ENCODE results near the gene REV1.
"Not testable (repeated sequence)": the region's sequence is repeated elsewhere in the genome, so short reads cannot be mapped to it uniquely, and the experiment has no call there.

The REV1 gene

DNA sequence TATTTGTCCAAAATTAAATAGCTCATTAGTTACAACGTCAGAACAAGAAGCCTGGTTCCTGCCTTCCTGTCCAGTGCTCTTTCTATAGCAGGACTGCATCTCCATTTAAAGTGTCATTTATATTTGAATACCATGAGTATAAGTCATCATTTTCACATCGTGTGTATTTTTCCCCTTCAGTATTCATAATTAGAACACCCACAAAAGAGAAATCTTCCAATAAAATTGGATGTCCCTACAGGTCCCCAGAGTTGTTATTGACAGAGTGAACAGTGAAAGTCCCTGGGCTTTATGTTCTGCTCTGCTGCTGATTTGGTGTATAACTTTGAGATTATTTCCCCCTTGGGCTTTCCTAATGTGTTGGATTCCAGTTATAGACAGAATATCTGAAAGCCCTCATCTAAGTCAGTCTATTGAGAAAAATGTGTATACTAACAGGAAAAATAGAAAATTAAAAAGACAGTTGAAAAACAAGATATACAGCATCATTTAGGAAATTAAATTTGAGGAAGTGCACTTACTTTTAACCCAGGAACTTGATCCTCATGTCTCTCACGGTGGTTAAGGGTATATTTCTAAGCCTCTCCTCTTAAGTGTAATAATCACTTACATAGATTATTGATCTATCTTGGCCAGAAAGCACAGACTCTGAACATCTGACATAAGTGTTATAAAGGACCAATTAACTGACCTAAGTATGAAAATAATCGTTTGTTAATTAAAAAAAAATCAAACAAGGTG, 15.2 kb upstream of the REV1 start:
- TF ChIP-seq, protein P1, sequence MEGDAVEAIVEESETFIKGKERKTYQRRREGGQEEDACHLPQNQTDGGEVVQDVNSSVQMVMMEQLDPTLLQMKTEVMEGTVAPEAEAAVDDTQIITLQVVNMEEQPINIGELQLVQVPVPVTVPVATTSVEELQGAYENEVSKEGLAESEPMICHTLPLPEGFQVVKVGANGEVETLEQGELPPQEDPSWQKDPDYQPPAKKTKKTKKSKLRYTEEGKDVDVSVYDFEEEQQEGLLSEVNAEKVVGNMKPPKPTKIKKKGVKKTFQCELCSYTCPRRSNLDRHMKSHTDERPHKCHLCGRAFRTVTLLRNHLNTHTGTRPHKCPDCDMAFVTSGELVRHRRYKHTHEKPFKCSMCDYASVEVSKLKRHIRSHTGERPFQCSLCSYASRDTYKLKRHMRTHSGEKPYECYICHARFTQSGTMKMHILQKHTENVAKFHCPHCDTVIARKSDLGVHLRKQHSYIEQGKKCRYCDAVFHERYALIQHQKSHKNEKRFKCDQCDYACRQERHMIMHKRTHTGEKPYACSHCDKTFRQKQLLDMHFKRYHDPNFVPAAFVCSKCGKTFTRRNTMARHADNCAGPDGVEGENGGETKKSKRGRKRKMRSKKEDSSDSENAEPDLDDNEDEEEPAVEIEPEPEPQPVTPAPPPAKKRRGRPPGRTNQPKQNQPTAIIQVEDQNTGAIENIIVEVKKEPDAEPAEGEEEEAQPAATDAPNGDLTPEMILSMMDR (IDR thresholded peaks at IDR 0.05; ENCODE audit: insufficient read depth, low read length, poor library complexity, severe bottlenecking): no peak
- Histone ChIP-seq H3K4me3 (replicated peaks; ENCODE audit: low read depth, low read length) (no peak overlapping the region), H3K27me3 (replicated peaks; ENCODE audit: control insufficient read depth, insufficient read depth, low read length) (no peaks in the 10 kb centered on the region), H3K36me3 (ENCODE audit: control insufficient read depth, insufficient read depth, low read length) (no peaks in the 10 kb centered on the region)
- no peak for DNase-seq (ENCODE audit: extremely low read depth, insufficient read length)

- H3K4me3 ChIP-seq (replicated peaks; ENCODE audit: low read depth, low read length); H3K36me3 ChIP-seq (ENCODE audit: control insufficient read depth, insufficient read depth, low read length); H3K27me3 ChIP-seq (replicated peaks; ENCODE audit: control insufficient read depth, insufficient read depth, low read length); DNase-seq (ENCODE audit: extremely low read depth, insufficient read length): not testable (repeated sequence)
Measured at GRCh38 chr2:99503662-99504416, 14.0 kb upstream of the REV1 start.

DNA sequence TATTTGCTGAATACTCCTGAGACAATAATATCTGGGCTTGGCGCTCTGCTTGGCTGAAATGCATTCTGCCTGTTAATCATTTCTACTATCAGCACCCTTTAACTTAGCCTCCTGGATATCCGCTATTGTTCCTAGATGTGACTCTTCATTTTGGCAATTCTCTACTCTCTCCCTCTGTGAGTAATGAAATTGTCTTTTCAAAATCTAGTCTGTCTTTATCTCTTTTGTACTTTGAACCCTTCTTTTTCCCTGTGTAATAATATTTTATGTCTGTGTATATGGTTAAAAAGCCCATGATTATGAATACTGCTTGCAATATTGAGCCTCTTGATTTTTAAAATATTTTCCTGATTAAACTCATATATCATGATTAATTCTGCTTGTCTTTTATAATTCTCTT, 6.2 kb upstream of the REV1 start:
- H3K27me3 ChIP-seq (replicated peaks; ENCODE audit: control insufficient read depth, insufficient read depth, low read length): no peaks in the 10 kb centered on the region
- no peak for DNase-seq (ENCODE audit: extremely low read depth, insufficient read length)

DNA sequence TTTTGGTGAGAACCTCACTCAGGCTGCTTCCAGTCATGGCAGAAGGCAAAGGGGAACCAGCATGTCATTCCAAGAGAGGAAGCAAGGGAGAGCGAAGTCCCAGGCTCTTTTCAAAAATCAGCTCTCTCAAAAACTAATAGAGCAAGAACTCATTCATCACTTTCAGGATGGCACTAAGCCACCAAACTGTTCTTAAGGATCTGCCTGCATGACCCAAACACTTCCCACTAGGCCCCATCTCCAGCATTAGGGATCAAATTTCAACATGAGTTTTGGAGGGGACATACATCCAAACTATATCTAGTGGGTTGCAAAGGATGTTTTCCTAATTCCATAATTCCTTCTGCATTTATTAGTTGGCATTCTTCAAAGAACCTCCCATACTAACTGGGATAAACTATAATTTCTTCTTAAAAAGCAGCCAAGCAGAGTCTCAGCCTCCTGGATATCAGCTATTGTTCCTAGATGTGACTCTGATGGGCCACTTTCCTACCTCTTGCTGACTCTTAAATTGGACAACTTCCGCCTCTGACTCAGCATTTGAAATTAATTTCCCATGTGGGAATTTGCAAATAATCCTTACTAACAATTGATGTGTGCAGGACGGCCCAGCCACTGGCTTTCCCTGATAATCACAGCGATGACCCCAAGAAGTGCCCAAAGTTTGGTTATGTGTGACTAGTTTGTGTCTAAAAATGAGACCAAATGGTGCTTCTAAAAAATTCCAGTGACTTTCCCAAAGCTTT, 5.5 kb upstream of the REV1 start:
- no peaks in the 10 kb centered on the region for H3K27me3 ChIP-seq (replicated peaks; ENCODE audit: control insufficient read depth, insufficient read depth, low read length)
- H3K4me3 ChIP-seq (replicated peaks; ENCODE audit: low read depth, low read length): no peak overlapping the region
- no peak for DNase-seq (ENCODE audit: extremely low read depth, insufficient read length)
- TF ChIP-seq, protein P1 (IDR thresholded peaks at IDR 0.05; ENCODE audit: insufficient read depth, low read length, poor library complexity, severe bottlenecking): no peak
- no peaks in the 10 kb centered on the region for H3K36me3 ChIP-seq (ENCODE audit: control insufficient read depth, insufficient read depth, low read length)

More for the DNA sequence above, 6.2 kb upstream of the REV1 start:
- Histone ChIP-seq H3K36me3 (ENCODE audit: control insufficient read depth, insufficient read depth, low read length) (no peaks in the 10 kb centered on the region), H3K4me3 (replicated peaks; ENCODE audit: low read depth, low read length) (no peak overlapping the region)
- TF ChIP-seq, protein P1 (IDR thresholded peaks at IDR 0.05; ENCODE audit: insufficient read depth, low read length, poor library complexity, severe bottlenecking): no peak

DNA sequence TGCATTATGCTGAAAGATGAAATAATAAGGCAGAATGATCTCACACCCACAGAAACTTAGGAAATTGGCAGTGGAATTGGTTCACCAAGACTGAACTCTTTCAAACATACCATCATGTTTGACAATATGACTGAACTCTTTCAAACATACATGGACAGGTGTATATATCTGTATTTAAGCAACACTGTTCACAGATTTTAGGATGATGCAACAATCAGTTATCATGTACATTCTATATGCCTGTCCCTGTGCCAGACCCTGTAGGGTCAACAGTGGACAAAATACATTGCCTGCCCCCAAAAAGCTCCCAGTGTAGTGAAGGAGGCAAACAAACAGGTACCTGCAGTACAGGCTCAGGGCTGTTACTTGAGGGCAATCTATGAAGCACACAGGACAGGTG, 2.9 kb upstream of the REV1 start:
- H3K27me3 ChIP-seq (replicated peaks; ENCODE audit: control insufficient read depth, insufficient read depth, low read length): no peaks in the 10 kb centered on the region
- H3K36me3 ChIP-seq (ENCODE audit: control insufficient read depth, insufficient read depth, low read length): no peaks in the 10 kb centered on the region
- DNase-seq (ENCODE audit: extremely low read depth, insufficient read length): no peak
- no peak overlapping the region for H3K4me3 ChIP-seq (replicated peaks; ENCODE audit: low read depth, low read length)
- TF ChIP-seq, protein P1 (IDR thresholded peaks at IDR 0.05; ENCODE audit: insufficient read depth, low read length, poor library complexity, severe bottlenecking): no peak

Data from GM06990 (cell line).